Loucy (cell line): Measurements from ENCODE around the gene KEL.

Source experiments
- H2AFZ ChIP-seq: fragments of 200-600 bp; sonication (generic); 2 replicates; pipeline ENCODE4 v1.6.0; 2016; ENCODE audit warnings: antibody characterized with exemption, mild to moderate bottlenecking, low read length, moderate library complexity
- H3F3A ChIP-seq: fragments of 200-600 bp; 2 replicates; pipeline ENCODE4 v1.6.0; 2016; ENCODE audit warnings: antibody characterized with exemption, low read depth, mild to moderate bottlenecking
- H3K27me3 ChIP-seq: fragments of 200-600 bp; sonication (generic); 2 replicates; pipeline ENCODE4 v1.6.1; 2014; ENCODE audit warnings: low read length, mild to moderate bottlenecking; ENCODE audit not compliant: insufficient read depth, poor library complexity, severe bottlenecking
- H3K36me3 ChIP-seq: fragments of 200-600 bp; sonication (generic); 2 replicates; pipeline ENCODE4 v1.6.1; 2016; ENCODE audit warnings: low read length; ENCODE audit not compliant: insufficient read depth
- H3K4me1 ChIP-seq: fragments of 200-600 bp; sonication (generic); 2 replicates; pipeline ENCODE4 v1.5.1; 2014; ENCODE audit warnings: low read length, mild to moderate bottlenecking; ENCODE audit not compliant: insufficient read depth, poor library complexity, severe bottlenecking
- H3K4me2 ChIP-seq: fragments of 200-600 bp; sonication (generic); 2 replicates; pipeline ENCODE4 v1.6.0; 2014; ENCODE audit warnings: antibody characterized with exemption, low read length, low read depth, mild to moderate bottlenecking; ENCODE audit not compliant: poor library complexity, severe bottlenecking
- H3K4me3 ChIP-seq: fragments of 200-600 bp; sonication (generic); 2 replicates; pipeline ENCODE4 v1.5.1; 2014; ENCODE audit warnings: low read length, mild to moderate bottlenecking, mixed read lengths; ENCODE audit not compliant: poor library complexity, severe bottlenecking
- H3K79me2 ChIP-seq: fragments of 200-600 bp; sonication (generic); 2 replicates; pipeline ENCODE4 v1.6.1; 2014; ENCODE audit warnings: low read length; ENCODE audit not compliant: insufficient read depth
- H3K9ac ChIP-seq: fragments of 200-600 bp; sonication (generic); 2 replicates; pipeline ENCODE4 v1.6.0; 2014; ENCODE audit warnings: mild to moderate bottlenecking, low read depth, low read length, moderate library complexity; ENCODE audit not compliant: poor library complexity, severe bottlenecking
- H3K9me2 ChIP-seq: fragments of 200-600 bp; sonication (generic); replicated peaks from 2 replicates; pipeline ENCODE4 v1.6.1; 2016; ENCODE audit warnings: low read depth, low read length, mixed read lengths
- H3K9me3 ChIP-seq: fragments of 200-600 bp; sonication (generic); 2 replicates; pipeline ENCODE4 v1.6.1; 2014; ENCODE audit warnings: mild to moderate bottlenecking, antibody characterized with exemption, low read length, low read depth; ENCODE audit not compliant: insufficient read depth
- H4K20me1 ChIP-seq: fragments of 200-600 bp; sonication (generic); 2 replicates; pipeline ENCODE4 v1.6.0; 2014; ENCODE audit warnings: antibody characterized with exemption, low read length, mild to moderate bottlenecking; ENCODE audit not compliant: insufficient read depth, poor library complexity, severe bottlenecking
- EZH2phosphoT487 ChIP-seq: fragments of 200-600 bp; IDR thresholded peaks from 2 replicates; pipeline ENCODE4 v1.6.1; 2018; ENCODE audit warnings: antibody characterized with exemption, mild to moderate bottlenecking, moderate library complexity, borderline replicate concordance
- TF ChIP-seq, protein P1 (sequence below): fragments of 200-600 bp; sonication (generic); conservative IDR thresholded peaks from 2 replicates; pipeline ENCODE4 v1.5.1; 2014; ENCODE audit warnings: mild to moderate bottlenecking, antibody characterized with exemption, low read length

KEL gene

DNA sequence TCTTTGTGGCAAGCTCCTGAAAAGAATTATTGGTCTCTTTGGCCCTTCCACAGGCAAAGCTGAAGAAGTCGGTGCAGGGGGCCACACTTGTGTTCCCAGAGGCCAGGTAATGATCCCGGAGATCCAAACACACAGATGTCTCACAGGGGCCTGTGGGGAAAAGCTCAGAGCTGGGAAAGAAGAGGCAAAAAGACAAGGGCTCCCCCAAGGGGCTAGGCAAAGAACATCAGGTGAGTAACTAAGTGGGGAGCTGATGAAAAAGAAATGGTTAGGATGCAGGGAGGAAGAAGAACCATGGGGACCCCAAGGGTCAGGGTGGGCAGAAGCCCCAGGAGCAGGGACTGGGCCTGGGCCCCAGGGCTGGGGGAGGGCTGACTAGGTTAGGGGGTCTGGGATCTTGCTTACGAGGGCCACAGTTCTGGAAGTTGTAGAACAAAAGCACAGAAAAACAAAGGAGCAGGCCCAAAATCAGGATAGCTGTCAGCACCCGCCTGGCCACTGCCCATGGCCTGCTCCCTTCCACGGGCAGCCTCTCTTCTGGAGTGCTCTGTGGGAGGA is 1.1 kb downstream of the KEL start:
- H2AFZ ChIP-seq, result no peak overlapping the region
- H3K79me2 ChIP-seq, result no peaks in the 10 kb centered on the region
- H3K4me2 ChIP-seq, result no peak overlapping the region
- peaks cover 4% of the 10 kb centered on the region for H3K4me1 ChIP-seq
- no peaks in the 10 kb centered on the region for H3K27me3 ChIP-seq
- no peak overlapping the region for H3K9ac ChIP-seq
- no peak overlapping the region for H3K4me3 ChIP-seq
- H3K9me3 ChIP-seq, result no peaks in the 10 kb centered on the region
- H3K9me2 ChIP-seq, result no peaks in the 10 kb centered on the region
- no peaks in the 10 kb centered on the region for H4K20me1 ChIP-seq
- TF ChIP-seq, protein P1, sequence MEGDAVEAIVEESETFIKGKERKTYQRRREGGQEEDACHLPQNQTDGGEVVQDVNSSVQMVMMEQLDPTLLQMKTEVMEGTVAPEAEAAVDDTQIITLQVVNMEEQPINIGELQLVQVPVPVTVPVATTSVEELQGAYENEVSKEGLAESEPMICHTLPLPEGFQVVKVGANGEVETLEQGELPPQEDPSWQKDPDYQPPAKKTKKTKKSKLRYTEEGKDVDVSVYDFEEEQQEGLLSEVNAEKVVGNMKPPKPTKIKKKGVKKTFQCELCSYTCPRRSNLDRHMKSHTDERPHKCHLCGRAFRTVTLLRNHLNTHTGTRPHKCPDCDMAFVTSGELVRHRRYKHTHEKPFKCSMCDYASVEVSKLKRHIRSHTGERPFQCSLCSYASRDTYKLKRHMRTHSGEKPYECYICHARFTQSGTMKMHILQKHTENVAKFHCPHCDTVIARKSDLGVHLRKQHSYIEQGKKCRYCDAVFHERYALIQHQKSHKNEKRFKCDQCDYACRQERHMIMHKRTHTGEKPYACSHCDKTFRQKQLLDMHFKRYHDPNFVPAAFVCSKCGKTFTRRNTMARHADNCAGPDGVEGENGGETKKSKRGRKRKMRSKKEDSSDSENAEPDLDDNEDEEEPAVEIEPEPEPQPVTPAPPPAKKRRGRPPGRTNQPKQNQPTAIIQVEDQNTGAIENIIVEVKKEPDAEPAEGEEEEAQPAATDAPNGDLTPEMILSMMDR, result peak; percentile 70
- no peak for TF ChIP-seq EZH2phosphoT487
- H3F3A ChIP-seq, result no peaks in the 10 kb centered on the region
- H3K36me3 ChIP-seq, result no peaks in the 10 kb centered on the region

DNA sequence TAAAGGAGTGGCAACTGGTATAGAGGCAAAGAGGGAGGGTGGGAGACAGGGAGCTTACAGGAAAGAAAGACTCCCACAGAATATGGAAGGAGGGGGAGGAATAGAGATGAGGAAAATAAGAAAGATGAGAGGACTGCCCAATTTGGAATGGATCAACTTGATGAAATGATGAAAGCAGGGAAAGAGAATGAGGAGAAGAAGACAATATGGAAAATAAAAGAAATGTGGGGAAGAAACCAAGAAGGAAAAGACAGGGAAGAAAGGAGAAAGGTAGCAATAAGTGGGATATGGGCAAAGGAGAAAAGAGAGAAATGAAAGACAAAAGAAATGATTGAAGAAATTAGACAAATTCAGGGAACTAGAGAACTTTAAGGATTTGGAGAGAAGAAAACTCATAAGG is 3.0 kb downstream of the KEL start:
- Histone ChIP-seq H3K9ac (no peak overlapping the region), H3K79me2 (no peaks in the 10 kb centered on the region), H3K4me2 (no peak overlapping the region), H3K9me2 (no peaks in the 10 kb centered on the region), H3K27me3 (no peaks in the 10 kb centered on the region), H3F3A (no peaks in the 10 kb centered on the region), H3K4me3 (no peak overlapping the region), H3K36me3 (no peaks in the 10 kb centered on the region), H3K9me3 (no peaks in the 10 kb centered on the region; the same call in 1 of the 2 replicates), H4K20me1 (no peaks in the 10 kb centered on the region), H3K4me1 (peaks cover 4% of the 10 kb centered on the region), H2AFZ (no peak overlapping the region)
- TF ChIP-seq EZH2phosphoT487, result no peak
- TF ChIP-seq, protein P1, result no peak

DNA sequence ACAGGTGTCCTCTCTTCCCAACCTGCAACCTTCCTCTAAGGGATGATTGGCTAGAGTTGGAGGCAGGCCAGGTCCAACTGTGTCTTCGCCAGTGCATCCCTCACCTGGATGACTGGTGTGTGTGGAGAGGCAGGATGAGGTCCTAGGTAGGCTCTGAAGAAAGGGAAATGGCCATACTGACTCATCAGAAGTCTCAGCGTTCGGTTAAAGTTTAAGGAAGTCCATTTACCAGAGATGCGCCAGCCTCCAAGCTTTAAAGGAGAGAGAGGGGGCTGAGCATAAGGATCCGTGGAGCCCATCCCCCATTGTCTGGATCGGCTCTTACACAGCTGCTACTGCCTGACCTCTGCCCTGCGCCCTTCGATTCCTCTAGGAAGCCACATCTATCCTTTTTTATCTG is 4.4 kb downstream of the KEL start:
- Histone ChIP-seq H3F3A (no peaks in the 10 kb centered on the region), H3K4me3 (no peak overlapping the region), H3K9me2 (no peaks in the 10 kb centered on the region), H4K20me1 (no peaks in the 10 kb centered on the region), H3K79me2 (no peaks in the 10 kb centered on the region), H3K4me2 (no peak overlapping the region), H3K9me3 (no peaks in the 10 kb centered on the region; the same call in 1 of the 2 replicates), H3K27me3 (no peaks in the 10 kb centered on the region), H3K4me1 (peaks cover 4% of the 10 kb centered on the region), H3K9ac (no peak overlapping the region), H3K36me3 (no peaks in the 10 kb centered on the region), H2AFZ (no peak overlapping the region)
- TF ChIP-seq, protein P1, result no peak
- no peak for TF ChIP-seq EZH2phosphoT487
